Bronchial epithelial cell (primary cell): ENCODE results near the gene EDAR. TPM values are rescaled to one million over a fixed set of nuclear protein-coding genes. Genes with fewer than 3 reads are reported as not detected.

ENCODE experiments used
- DNase-seq: peaks from one replicate; pipeline ENCODE4 v3.0.0-alpha.2; 2010; ENCODE audit warnings: low read depth
- FAIRE-seq: peaks from 2 replicates; lab custom pipeline; 2011; peaks lifted over from hg19 to GRCh38; lab: Jason Lieb, UNC
- H3K27me3 ChIP-seq: 2 replicates; pipeline ENCODE4 v1.5.1; 2011; ENCODE audit warnings: low read length; ENCODE audit not compliant: control insufficient read depth, insufficient read depth
- H3K36me3 ChIP-seq: 2 replicates; pipeline ENCODE4 v1.5.1; 2011; ENCODE audit warnings: low read length; ENCODE audit not compliant: control insufficient read depth, insufficient read depth
- H3K4me3 ChIP-seq: 2 replicates; pipeline ENCODE4 v1.5.1; 2011; ENCODE audit warnings: mild to moderate bottlenecking, low read depth, low read length, control low read depth
- CTCF ChIP-seq: IDR thresholded peaks from 2 replicates; pipeline ENCODE4 v1.5.1; 2011; ENCODE audit warnings: mild to moderate bottlenecking, moderate library complexity, low read length, control low read depth, inconsistent platforms; ENCODE audit not compliant: insufficient read depth, severe bottlenecking
- total RNA-seq: library from RNA; depleted of rRNA; stranded (reverse); fragments of >200 nt; gene quantifications from 2 replicates; pipeline ENCODE4 v1.2.1, GENCODE V29; 2014

The EDAR gene
- total RNA-seq, 1 donor from 2014 or later: under 0.01 TPM

GRCh38 chr2:108896741-108897140 is 92.3 kb downstream of the EDAR start:
- no peak for TF ChIP-seq CTCF
- FAIRE-seq: no peak
- Histone ChIP-seq H3K4me3 (no peak overlapping the region), H3K36me3 (no peaks in the 10 kb centered on the region), H3K27me3 (no peaks in the 10 kb centered on the region)
- no peak for DNase-seq

GRCh38 chr2:108895188-108895587 is 93.8 kb downstream of the EDAR start:
- FAIRE-seq (no peak), DNase-seq (no peak)
- no peaks in the 10 kb centered on the region for H3K36me3 ChIP-seq
- no peak for TF ChIP-seq CTCF
- H3K27me3 ChIP-seq: no peaks in the 10 kb centered on the region
- no peak overlapping the region for H3K4me3 ChIP-seq

GRCh38 chr2:108894766-108895165 is 94.3 kb downstream of the EDAR start:
- no peak for TF ChIP-seq CTCF
- H3K36me3 ChIP-seq: no peaks in the 10 kb centered on the region
- H3K4me3 ChIP-seq: no peak overlapping the region
- FAIRE-seq: no peak
- H3K27me3 ChIP-seq: no peaks in the 10 kb centered on the region
- no peak for DNase-seq

GRCh38 chr2:108893277-108893676 is 95.7 kb downstream of the EDAR start:
- FAIRE-seq (no peak), DNase-seq (no peak)
- no peak overlapping the region for H3K4me3 ChIP-seq

GRCh38 chr2:108889907-108890306 is 99.1 kb downstream of the EDAR start:
- no peaks in the 10 kb centered on the region for H3K27me3 ChIP-seq
- no peak for TF ChIP-seq CTCF
- no peak for FAIRE-seq
- no peaks in the 10 kb centered on the region for H3K36me3 ChIP-seq
- no peak overlapping the region for H3K4me3 ChIP-seq
- DNase-seq: no peak

More at GRCh38 chr2:108893277-108893676, 95.7 kb downstream of the EDAR start:
- TF ChIP-seq CTCF: no peak
- H3K27me3 ChIP-seq: no peaks in the 10 kb centered on the region
- no peaks in the 10 kb centered on the region for H3K36me3 ChIP-seq

- TF ChIP-seq CTCF: no peak
- DNase-seq: peak; percentile 15
Measured at GRCh38 chr2:108884619-108885018, 104.4 kb downstream of the EDAR start.

More at GRCh38 chr2:108884619-108885018, 104.4 kb downstream of the EDAR start:
- FAIRE-seq: no peak
- no peaks in the 10 kb centered on the region for H3K27me3 ChIP-seq
- no peak overlapping the region for H3K4me3 ChIP-seq
- no peaks in the 10 kb centered on the region for H3K36me3 ChIP-seq
